ENCODE measurements around the gene RHOB.

DNA sequence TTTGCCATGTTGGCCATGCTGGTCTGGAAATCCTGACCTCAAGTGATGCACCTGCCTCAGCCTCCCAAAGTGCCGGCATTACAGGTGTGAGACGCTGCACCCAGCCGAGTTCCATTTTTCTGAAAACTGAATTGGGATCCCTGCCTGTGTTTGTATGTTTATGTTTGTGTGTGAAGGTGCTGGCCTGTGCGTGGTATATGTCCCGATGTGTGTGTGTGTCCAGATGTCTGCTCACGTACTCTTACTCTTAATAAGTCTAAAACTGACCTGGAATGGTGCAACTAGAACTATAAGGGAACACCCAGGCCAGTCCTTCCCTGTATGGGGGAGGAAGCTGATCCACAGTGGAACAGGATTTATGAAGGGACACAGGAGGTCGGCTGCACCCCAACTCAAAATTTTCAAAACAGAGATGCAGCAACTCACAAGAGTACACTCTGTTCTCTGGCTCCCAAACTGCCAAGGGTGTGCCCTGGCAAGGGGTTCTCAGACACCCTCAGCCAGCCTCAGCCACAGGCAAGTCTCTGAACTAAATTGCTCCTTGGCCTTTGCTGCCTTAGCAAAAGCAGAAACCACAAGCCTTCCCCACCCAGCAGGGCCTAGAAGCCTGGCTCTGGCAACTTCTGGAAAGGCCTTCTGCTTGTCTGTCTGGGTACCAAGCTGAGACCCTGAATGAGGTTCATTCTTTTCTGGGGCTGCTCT, 36.5 kb downstream of the RHOB start:
- TF ChIP-seq EZH2phosphoT487 (IDR thresholded peaks at IDR 0.05; ENCODE audit: borderline replicate concordance, low read length): no peak
- no peak for TF ChIP-seq CTCF (IDR thresholded peaks at IDR 0.05; ENCODE audit: low read depth, low read length, poor library complexity, severe bottlenecking)
